Measurements from ENCODE around the gene NFYA. TPM values are rescaled to one million over a fixed set of nuclear protein-coding genes. Genes with fewer than 3 reads are reported as not detected.

The NFYA gene
- total RNA-seq, 1 donor from 2014 or later: 39.7 TPM

- DNase-seq (ENCODE audit: low spot score): no peak
- peaks cover 15% of the 10 kb centered on the region for H3K36me3 Mint-ChIP-seq (ENCODE audit: low read depth, unreplicated experiment)
- no peak overlapping the region for H3K4me3 Mint-ChIP-seq (ENCODE audit: unreplicated experiment)
- no peaks in the 10 kb centered on the region for H3K9me3 Mint-ChIP-seq (ENCODE audit: unreplicated experiment)
- H3K27me3 Mint-ChIP-seq (ENCODE audit: unreplicated experiment): peaks cover 9% of the 10 kb centered on the region
- H3K27ac Mint-ChIP-seq (ENCODE audit: unreplicated experiment): no peak overlapping the region
- H3K4me1 Mint-ChIP-seq (ENCODE audit: unreplicated experiment): peaks cover 52% of the 10 kb centered on the region
- no peak for TF ChIP-seq CTCF (IDR thresholded peaks at IDR 0.05; ENCODE audit: unreplicated experiment)
Observed at GRCh38 chr6:41077536-41077935, 4.8 kb downstream of the NFYA start.

GRCh38 chr6:41078101-41078500 is 5.3 kb downstream of the NFYA start:
- no peak overlapping the region for H3K27ac Mint-ChIP-seq (ENCODE audit: unreplicated experiment)

GRCh38 chr6:41079080-41079479 is 6.3 kb downstream of the NFYA start:
- Mint-ChIP-seq H3K4me3 (ENCODE audit: unreplicated experiment) (peak overlapping the region; percentile 71), H3K36me3 (ENCODE audit: low read depth, unreplicated experiment) (peaks cover 12% of the 10 kb centered on the region), H3K27ac (ENCODE audit: unreplicated experiment) (peak overlapping the region; percentile 36), H3K4me1 (ENCODE audit: unreplicated experiment) (peaks cover 48% of the 10 kb centered on the region), H3K27me3 (ENCODE audit: unreplicated experiment) (peaks cover 2% of the 10 kb centered on the region), H3K9me3 (ENCODE audit: unreplicated experiment) (no peaks in the 10 kb centered on the region)
- TF ChIP-seq CTCF (IDR thresholded peaks at IDR 0.05; ENCODE audit: unreplicated experiment): no peak
- DNase-seq (ENCODE audit: low spot score): no peak

More at GRCh38 chr6:41078101-41078500, 5.3 kb downstream of the NFYA start:
- H3K9me3 Mint-ChIP-seq (ENCODE audit: unreplicated experiment): no peaks in the 10 kb centered on the region
- no peak for DNase-seq (ENCODE audit: low spot score)
- peaks cover 15% of the 10 kb centered on the region for H3K36me3 Mint-ChIP-seq (ENCODE audit: low read depth, unreplicated experiment)
- H3K4me3 Mint-ChIP-seq (ENCODE audit: unreplicated experiment): no peak overlapping the region
- TF ChIP-seq CTCF (IDR thresholded peaks at IDR 0.05; ENCODE audit: unreplicated experiment): no peak
- H3K4me1 Mint-ChIP-seq (ENCODE audit: unreplicated experiment): peaks cover 52% of the 10 kb centered on the region
- H3K27me3 Mint-ChIP-seq (ENCODE audit: unreplicated experiment): peaks cover 6% of the 10 kb centered on the region

GRCh38 chr6:41080621-41081020 is 7.8 kb downstream of the NFYA start:
- DNase-seq (ENCODE audit: low spot score): no peak
- Mint-ChIP-seq H3K9me3 (ENCODE audit: unreplicated experiment) (no peaks in the 10 kb centered on the region), H3K4me3 (ENCODE audit: unreplicated experiment) (peak overlapping the region; percentile 56), H3K27me3 (ENCODE audit: unreplicated experiment) (no peaks in the 10 kb centered on the region), H3K27ac (ENCODE audit: unreplicated experiment) (peak overlapping the region; percentile 59), H3K36me3 (ENCODE audit: low read depth, unreplicated experiment) (peaks cover 12% of the 10 kb centered on the region), H3K4me1 (ENCODE audit: unreplicated experiment) (peaks cover 34% of the 10 kb centered on the region)
- TF ChIP-seq CTCF (IDR thresholded peaks at IDR 0.05; ENCODE audit: unreplicated experiment): no peak

GRCh38 chr6:41083072-41083471 is 10.3 kb downstream of the NFYA start:
- peaks cover 2% of the 10 kb centered on the region for H3K27me3 Mint-ChIP-seq (ENCODE audit: unreplicated experiment)
- peaks cover 12% of the 10 kb centered on the region for H3K36me3 Mint-ChIP-seq (ENCODE audit: low read depth, unreplicated experiment)
- no peaks in the 10 kb centered on the region for H3K9me3 Mint-ChIP-seq (ENCODE audit: unreplicated experiment)
- H3K4me1 Mint-ChIP-seq (ENCODE audit: unreplicated experiment): peaks cover 27% of the 10 kb centered on the region
- no peak overlapping the region for H3K27ac Mint-ChIP-seq (ENCODE audit: unreplicated experiment)
- TF ChIP-seq CTCF (IDR thresholded peaks at IDR 0.05; ENCODE audit: unreplicated experiment): no peak
- no peak overlapping the region for H3K4me3 Mint-ChIP-seq (ENCODE audit: unreplicated experiment)
- no peak for DNase-seq (ENCODE audit: low spot score)

Data from endothelial cell (in vitro differentiated cells).